Stimulated activated CD4-positive, alpha-beta T cell treated with anti-CD3 and anti-CD28 coated beads, Interleukin-2, amount 100 ng/mL, for 48 hours (primary cell): ENCODE data around the gene NHS.
"Not testable (repeated sequence)": the region's sequence is repeated elsewhere in the genome, so short reads cannot be mapped to it uniquely, and the experiment has no call there.

Source experiments
- DNase-seq, 2 donors: peaks; one replicate each; pipeline ENCODE4 v3.0.0-alpha.2; 2020

The NHS gene

DNA sequence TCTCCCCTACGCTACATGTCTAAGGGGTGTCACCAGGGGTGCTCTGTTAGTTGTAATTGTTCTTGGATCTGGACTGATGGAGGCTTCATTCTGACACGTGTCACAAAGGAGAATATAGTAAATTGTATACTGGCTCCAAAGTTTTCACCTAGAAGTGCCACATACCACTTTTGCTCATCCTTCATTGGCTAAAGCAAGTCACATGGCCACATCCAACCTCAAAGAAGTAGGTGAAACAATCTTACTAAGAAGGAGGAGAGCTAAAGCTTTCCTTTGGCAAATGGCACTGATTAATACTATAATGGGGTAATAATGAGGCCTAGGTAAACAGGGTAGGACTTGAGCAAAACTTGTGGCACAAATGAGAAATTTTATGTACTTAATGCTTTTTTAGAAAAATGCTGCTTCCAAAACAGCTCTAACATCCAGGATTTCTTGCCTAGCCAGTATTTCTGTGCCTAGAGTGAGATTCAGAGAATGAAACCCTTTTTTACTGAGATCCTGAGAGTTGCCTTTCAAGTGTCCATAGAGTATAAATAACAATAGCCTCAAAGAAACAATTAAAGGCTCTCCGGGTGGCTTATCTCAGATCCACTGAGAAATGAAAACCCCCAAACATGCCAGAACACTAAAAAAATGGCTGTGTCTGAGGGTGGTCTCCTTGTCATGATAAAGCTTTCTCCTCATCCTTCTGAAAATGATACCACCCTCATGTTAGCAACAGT is 34.7 kb downstream of the NHS start:
- DNase-seq = no peak

DNA sequence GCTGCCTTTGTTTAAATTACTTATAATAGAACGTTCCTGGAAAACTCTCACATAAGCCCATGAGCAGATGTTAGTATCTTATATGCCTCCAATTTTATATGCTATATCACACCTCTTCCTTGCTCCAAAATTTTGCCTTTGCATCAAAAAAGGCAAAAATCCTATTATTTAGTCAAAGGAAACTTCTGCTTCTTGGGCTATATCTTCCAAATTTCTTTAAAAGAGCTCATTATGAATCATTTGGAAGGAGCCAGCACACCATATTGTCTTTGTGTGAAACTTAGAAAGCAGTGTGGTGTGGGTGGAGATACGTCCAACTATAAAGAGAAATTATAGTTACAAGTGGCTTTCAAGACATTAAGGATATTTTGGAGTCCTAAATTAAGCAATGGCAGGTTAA is 35.7 kb downstream of the NHS start:
- no peak for DNase-seq

DNA sequence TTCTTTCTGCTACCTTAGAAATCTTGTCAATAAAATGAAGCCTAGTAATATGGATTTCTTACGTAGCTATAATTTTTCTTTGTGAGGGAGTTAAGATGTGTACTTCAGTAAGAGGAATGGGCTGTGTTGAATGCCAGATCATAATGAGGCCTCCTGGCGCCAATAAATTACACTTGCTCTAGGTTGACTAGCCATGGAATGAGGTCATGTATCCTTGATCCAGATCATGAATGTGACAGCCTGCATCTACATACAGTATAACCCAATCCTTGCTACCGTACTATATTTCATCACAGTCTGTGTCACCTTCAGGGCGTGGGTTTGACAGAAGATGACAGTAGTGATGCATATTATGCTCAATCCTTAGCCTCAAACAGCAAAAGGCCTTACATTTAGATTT is 36.2 kb downstream of the NHS start:
- no peak for DNase-seq

DNA sequence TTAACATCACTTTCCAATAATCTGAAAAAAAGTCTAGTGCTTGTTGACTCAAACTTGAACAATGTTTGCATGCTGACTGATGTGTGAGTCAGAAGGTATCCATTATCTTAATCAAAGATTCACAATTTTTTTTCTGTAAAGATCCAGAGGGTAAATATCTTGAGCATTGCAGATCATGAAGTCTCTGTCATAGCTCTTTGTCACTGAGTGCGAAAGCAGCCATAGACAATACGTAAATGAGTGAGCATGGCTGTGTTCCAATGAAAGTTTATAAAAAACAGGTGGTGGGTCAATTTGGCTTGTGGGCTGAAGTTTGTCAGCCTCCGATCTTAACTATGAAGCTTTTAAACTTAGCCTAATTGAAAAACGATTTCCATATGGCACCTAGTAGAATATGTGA is 37.7 kb downstream of the NHS start:
- no peak for DNase-seq

DNA sequence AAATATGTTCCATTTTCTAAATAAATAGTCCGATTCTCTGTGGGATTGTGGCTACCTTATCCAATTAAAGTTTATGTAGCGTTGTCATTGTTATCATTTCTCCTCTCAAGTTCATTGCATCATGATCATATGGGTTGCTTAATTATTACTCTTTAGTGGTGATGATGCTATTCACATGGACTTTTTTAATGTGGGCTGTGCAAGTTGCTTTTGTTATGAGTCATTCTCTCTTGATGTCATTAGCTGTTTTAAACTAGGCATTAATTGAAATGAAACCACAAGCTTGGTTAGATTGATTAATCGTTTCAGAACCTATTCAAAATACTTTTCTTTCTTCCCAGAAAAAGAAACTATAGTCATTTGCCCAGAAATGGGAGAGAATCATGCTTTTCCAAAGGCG is 38.2 kb downstream of the NHS start:
- no peak for DNase-seq

DNA sequence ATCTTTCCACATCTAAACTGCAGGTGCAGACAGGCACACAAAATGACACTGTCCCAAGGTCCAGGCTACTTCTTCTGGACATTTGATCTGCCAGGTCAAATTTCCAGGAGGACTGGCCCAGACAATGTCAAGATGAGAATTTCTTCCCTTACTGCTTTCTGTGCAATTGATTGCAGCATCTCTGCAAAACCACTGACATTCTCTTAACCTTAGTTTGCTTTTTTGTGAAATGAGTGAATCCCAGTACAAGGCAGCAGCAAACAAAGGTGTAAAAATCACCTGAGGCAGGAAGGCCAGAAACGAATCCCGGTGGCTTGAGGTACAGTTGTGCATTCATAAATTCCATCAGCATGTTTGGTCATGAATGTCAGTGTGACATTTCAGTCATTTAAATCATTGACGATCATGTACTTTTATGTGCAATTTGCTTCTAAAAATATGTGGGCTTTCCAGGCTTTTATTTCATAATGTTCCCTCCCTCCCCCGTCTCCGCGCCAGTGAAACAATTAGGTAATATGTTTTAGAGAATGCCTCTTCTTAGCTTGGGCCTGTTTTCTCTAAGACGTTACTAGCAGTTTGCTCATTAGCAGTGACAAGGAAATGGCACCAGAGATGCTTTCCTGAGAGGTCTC is 39.1 kb downstream of the NHS start:
- DNase-seq = no peak

DNA sequence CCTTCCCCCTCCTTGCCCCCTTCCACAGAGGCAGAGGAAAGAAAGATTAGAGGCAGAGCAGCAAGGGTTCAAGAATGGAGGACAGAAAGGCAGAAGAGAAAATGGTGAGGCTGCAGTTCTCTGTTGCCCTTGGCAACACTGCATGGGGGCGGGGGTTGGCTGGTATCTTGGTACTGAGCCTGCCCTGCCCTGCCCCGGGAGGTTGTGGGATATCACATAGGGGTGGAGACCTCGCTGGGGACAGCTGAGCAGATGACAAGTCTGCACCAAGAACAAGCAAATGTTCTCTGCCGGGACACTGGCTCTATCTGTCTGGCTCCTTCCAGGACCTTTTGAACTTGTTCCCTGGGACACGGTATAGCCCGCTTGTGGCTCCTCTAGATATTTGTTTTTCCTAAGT is 39.8 kb downstream of the NHS start:
- no peak for DNase-seq

DNA sequence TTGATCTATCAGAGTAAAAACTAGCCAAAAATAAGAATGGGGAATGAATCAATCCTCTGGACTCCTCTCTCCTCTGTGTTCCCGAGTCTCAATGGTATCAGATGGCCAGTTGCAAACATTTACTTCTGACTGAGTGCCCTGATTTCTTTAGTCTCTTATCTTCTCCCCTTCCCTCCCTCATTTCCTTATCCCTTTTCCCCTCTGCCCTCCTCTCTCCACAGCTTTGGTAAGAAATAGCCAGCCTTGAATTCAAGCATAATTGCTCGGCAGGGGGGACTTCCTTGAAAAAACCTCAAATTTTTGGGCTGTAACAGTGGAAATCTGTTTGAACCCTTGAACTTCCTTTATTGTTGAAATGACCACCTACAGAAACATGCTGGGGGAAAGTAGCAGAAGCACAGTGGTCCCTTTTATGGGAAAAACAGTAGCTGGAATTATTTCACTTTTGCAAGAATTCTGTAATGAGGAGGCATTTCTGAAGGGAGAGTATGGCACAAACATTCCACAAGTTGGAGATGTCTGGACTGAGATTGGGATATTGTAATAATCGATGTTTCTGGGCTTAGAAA is 40.3 kb downstream of the NHS start:
- DNase-seq = no peak

DNA sequence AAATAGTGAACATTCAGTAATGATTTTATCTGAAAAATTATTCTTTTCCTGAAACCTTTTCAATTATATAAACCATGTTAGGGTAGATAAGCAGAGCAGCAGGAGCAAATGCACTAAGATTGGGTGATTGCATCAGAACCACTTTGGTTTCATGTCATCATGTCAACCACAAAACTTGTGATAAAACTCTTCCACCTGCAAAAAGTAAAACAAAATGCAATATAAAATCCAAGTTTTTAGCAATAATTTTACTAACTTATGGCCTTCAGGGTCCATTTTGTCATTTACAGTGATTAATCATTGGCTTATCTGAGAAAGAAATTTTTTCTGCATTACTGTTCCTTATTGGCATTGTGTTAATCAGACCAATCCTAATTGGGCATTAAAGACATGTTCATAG is 42.4 kb downstream of the NHS start:
- DNase-seq = no peak

DNA sequence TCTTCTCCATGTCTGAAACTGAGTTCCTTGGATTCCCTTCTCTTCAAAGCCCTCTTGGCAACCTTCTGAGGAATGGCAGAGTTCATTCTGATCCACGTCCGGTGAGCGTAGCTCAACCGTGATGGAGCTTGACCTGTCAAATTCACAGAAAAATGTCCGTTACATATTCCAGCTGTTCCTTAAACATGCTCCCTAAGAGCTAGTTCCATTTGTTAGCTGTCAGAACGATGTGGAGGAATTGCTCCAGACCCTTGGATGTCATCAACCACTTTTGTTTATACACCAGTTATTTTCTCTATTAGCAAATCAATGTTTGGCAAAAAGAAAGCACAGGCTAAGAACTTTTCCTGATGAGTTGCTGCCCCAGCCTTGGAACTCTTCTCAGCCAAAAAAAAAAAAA is 50.1 kb downstream of the NHS start:
- no peak for DNase-seq

DNA sequence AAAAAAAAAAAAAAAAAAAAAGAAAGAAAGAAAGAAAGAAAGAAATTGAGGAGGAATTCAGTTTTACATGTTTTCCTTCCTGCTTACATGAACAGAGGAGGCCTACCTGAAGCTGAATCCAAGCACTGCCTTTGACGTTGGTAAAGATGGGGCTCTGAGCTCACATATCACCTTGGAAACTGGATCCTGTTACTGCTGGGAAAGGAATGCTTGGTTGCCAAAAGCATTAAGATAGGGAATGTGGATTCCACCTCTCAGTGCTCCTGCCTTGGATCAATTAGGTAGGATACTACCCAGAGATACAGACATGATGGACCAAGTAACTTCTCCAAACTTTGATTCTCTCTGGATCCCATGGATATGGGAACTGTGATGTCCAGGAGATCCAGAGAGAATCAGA is 50.6 kb downstream of the NHS start:
- DNase-seq = no peak

DNA sequence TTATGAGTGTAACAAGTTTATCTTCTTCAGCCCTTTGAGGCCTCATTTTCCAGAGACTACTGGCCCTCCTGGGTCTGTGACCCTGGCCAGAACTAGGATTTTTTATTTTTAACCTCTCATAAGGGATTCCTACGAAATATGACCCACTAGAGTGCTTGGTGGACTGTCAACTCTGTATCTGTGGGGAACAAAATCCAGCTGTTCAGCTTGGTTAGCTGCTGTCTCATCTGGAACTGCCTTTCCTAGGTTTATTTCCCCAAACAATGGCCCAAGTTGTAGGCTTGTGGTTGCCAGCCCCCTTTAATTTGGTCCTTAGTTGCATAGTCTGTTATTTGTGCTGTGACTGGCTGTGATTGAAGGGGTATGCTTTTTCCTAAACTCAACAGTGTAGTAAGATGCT is 56.2 kb downstream of the NHS start:
- DNase-seq = no peak

DNA sequence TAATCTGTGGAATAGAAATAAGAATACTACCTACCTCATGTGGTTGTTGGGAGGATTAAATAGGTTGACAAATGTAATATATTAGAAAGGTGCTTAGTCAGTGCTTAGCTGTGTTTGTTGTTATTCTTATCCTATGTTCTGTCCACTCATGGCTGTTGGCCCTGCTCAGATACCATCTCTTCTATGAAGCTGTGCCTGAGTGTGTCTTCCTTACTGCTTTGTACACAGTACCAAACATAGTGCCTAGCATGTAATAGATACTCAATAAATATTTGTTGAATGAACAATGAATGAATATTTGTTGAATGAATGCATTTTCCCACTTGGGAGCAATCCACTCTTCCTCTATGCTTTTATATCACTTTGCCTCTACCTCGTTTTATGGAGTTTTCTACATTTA is 57.2 kb downstream of the NHS start:
- DNase-seq = no peak

DNA sequence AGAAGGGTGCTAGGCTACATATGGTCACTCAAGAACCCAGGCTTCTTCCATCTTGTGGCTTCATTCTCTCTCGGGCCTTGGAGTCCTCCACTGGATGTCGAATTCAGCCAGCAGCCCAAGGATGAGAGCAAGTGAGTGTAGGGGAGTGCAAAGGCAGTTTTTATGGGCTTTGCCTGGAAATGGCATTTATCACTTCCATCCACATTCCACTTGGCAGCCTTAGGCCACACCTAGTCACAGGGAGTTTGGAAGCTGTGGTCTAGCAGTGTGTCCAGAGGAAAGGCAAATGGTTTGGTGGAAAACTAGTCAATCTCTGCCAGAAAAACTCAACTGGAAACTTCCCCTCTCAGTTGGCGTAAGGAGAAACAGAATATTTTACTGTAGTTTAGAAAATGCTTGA is 59.0 kb downstream of the NHS start:
- no peak for DNase-seq

DNA sequence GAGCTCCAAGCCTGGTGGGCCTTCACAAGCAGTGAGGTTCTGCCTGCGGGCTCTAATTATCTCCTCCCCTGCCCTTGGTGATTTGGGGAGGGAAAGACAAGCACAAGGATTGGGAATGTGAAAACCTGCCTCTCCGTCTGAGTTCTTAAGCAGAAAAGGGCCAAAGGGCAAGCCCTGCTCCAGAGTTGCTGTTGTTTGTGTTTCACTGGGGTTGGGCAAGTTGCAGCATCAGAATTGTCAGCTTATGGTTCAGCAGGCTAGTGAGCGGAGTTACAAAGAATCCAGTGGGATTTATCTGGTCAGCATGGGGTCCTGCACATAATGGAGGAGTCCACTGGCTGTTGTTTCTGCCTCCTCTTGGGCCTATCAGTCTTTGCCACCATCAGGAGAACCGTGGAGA is 60.5 kb downstream of the NHS start:
- DNase-seq = no peak

DNA sequence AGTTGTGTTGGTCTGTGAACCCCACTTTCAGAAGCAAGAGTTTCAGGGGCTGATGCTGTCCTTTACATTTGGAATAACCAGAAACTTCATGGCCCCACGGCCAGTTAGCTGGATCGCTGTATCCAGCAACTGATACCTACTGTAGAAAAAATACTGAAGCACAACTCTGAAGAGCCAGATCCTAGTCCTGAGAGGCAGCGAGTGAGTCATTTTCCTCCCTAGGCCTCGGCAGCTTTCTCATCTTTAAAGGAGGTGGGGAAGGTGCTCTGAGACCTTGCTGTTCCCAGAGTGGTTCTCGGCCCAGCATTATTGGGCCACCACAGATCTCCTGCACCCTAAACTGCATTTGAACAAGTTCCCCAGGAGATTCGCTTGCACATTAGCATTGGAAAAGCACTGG is 63.2 kb downstream of the NHS start:
- DNase-seq = no peak

DNA sequence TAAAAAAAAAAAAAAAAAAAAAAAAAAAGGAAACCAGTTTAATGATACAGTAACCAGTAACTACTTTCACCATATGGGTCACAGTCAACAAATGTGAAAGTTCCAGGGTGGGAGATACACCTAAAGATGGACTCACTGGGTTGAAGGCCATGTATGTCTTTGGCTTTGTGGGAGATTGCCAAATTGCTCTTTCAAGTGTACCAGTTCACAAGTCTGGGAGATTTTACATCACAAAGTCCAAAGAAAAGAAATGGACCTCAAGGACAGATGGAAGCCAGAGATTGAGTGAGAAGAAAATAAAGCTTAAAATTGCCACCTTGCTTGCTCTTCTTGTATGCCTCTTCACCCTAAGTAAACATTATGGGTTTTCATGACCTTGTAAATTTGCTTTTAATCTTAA is 65.3 kb downstream of the NHS start:
- DNase-seq = no peak

DNA sequence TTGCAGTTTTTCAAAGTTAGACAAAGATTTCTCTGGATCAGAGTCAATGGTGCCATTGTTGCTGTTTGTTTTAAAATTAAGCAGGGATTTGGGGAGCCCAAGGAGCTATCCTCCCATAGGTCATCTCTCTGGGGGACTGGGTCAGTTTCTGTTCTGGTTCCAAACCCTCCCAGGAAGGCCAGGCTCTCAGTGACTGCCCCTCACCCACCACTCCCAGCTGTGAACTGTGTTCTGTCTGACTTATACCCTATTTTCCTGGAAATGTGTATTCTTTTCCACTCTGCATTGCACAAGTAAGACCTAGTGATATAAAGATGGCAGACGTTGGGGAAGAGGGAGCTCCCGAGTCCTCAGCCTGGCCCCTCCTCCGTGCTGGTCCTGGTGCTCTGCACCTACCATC is 65.8 kb downstream of the NHS start:
- no peak for DNase-seq

DNA sequence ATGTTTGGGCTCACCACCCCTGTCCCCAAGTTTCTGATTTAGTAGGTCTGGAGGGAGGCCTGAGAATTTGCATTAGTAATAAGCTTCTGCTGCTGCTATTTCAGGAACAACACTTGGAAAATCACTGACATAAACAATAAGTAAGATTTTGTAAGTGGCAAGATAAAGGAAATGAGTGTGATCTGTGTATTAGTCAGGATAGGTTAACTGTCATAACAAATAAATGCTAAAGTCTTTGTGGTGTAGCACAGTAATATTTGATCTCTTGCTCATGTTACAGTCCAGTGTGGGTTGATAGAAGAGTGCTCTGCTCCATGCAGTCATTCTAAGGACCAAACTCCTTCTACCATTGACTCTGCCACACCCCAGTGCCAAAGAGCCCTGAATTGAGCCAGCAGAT is 67.0 kb downstream of the NHS start:
- DNase-seq = no peak

DNA sequence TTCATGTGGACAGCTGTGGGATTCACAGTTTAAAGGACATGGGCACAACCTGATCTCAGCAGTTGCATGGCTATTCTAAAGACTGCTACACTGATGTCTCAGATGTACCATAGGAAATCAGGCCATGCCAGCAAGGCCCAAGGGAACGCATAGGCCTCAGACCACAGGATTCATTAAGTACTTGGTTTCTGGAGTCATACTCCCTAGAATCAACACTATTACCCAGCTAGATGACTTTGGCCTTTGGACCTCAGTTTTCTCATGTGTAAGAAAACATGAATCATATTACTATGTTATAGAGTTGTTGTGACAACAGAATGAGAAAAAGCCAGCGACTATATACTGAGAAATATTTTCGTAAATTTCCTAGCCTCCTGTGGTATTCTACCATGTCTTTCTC is 67.9 kb downstream of the NHS start:
- no peak for DNase-seq

DNA sequence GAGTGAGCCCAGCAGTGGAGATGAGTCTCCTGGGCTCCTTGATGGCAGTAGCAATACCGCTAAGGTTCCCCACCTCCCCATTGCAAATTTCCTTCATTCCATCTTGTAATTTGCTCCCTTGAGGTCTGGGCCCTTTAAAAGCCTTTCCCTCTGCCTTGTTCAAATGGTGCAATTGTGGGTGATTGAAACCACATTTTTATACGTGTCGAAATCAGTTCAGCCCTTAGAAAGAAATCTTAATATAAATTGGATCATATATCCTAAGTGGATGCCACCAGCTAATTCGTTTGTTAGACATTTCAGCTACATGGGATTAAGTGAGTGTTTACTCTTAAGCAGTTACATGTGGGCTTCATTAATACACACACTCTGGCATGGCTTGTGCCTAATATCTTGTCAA is 68.6 kb downstream of the NHS start:
- DNase-seq = no peak

DNA sequence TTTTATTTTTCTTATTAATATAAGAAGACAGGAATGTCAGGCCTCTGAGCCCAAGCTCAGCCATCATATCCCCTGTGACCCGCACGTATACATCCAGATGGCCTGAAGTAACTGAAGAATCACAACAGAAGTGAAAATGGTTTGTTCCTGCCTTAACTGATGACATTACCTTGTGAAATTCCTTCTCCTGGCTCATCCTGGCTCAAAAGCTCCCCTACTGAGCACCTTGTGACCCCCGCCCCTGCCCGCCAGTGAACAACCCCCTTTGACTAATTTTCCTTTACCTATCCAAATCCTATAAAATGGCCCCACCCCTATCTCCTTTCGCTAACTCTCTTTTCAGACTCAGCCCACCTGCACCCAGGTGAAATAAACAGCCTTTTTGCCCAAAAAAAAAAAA is 71.3 kb downstream of the NHS start:
- not testable (repeated sequence) for DNase-seq

DNA sequence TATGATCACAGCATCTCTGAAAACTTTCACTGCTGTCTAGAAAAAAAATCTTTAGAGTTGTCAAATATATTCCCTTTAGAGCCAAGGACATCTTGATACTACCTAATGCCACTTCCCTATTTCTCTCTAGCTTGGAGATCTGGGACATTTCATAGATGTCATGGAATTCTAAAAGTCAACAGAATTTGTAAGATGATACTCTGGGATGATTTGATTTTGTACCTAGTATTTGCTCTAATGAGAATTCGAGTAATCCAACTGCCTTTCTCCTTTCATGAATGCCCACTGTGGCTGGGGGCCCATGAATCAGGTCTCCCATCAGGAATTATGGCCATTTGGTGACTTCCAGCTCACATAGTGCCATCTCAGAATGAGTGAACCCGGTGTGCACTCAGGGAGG is 73.2 kb downstream of the NHS start:
- DNase-seq = no peak

DNA sequence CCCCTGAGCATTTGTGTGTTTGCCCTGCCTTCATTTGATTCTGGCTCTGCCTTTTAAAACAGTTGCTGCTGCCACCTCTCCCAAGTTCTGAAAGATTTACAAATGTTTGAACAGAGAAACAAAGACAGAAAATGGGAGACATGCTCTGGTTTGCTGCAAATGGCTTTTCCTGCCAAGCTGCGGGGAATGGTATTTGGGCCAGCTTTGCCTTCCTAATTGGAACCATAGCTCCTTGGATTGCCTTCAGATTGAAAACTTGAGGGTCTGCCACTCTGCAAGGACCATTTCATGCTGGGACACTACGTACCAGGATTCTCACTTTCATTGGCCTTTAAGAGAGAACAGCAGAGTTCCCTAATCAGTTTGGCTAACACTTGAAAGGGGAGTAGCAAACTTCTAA is 74.9 kb downstream of the NHS start:
- no peak for DNase-seq

DNA sequence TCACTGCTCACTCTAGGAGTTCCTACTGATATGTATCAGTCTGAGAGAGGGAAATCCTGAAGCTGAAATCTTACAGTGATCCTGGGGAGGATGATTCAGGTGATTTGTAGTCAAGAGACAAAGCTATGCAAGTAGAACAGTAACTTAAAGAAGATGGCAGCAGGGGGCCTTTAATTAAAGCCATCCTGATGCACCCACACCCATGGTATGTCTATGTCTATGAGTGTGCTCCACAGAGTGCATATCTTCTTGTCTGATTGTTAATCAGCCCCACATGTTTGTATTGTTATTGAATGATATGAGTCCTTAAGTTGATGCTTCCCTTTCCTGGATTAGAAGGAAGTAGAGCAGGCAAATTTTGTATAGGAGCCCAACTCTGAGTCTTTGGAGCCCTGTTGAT is 78.8 kb downstream of the NHS start:
- no peak for DNase-seq
